ENCODE results near the gene ZSWIM9. TPM values are rescaled to one million over a fixed set of nuclear protein-coding genes. Genes with fewer than 3 reads are reported as not detected.

The ZSWIM9 gene
- total and polyA plus RNA-seq, 2 donors (not counting 1 experiment from before 2014, with no cell fraction given) = 0.39 to 5.1 TPM

DNA sequence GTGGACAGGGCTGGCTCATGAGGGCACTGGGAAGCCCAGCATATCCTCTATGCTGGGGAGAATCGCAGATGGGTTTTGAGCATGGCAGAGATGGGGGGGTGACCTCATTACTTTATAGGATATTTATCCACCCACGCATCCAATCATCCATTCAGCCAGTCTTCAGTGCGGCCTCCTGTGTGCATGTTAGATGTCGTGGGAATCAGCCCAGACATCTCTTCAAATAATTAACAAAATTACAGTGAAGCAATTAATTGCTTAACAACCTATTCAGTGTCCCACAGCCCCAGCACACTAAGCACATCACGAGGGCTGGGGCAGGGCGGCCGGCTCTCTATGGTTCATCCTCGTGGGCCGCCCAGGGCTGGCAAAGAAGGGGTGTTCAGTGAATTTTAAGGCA is 21.9 kb upstream of the ZSWIM9 start:
- TF ChIP-seq EZH2 (IDR thresholded peaks at IDR 0.05; ENCODE audit: low read length, missing control alignments) = no peak
- TF ChIP-seq, protein P1, sequence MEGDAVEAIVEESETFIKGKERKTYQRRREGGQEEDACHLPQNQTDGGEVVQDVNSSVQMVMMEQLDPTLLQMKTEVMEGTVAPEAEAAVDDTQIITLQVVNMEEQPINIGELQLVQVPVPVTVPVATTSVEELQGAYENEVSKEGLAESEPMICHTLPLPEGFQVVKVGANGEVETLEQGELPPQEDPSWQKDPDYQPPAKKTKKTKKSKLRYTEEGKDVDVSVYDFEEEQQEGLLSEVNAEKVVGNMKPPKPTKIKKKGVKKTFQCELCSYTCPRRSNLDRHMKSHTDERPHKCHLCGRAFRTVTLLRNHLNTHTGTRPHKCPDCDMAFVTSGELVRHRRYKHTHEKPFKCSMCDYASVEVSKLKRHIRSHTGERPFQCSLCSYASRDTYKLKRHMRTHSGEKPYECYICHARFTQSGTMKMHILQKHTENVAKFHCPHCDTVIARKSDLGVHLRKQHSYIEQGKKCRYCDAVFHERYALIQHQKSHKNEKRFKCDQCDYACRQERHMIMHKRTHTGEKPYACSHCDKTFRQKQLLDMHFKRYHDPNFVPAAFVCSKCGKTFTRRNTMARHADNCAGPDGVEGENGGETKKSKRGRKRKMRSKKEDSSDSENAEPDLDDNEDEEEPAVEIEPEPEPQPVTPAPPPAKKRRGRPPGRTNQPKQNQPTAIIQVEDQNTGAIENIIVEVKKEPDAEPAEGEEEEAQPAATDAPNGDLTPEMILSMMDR (conservative IDR thresholded peaks at IDR 0.05 in 1 of 2, IDR thresholded peaks at IDR 0.05 in 1 of 2; ENCODE audit: low read depth in 1 of 2, low read length in 2 of 2) = no peak
- H3K4me1 ChIP-seq (ENCODE audit: control insufficient read depth, extremely low read depth, insufficient read depth, low read length) = no peaks in the 10 kb centered on the region
- no peak overlapping the region for H3K9ac ChIP-seq (ENCODE audit: insufficient read depth, low read length)
- peaks cover 4% of the 10 kb centered on the region for H3K36me3 ChIP-seq (ENCODE audit: control insufficient read depth, insufficient read depth, low read length)
- no peaks in the 10 kb centered on the region for H4K20me1 ChIP-seq (ENCODE audit: control insufficient read depth, extremely low read depth, insufficient read depth, low read length)
- H2AFZ ChIP-seq (ENCODE audit: low read length) = no peak overlapping the region
- H3K9me3 ChIP-seq (ENCODE audit: control insufficient read depth, insufficient read depth, low read depth, low read length) = no peaks in the 10 kb centered on the region
- H3K4me3 ChIP-seq (replicated peaks in 1 of 4; ENCODE audit: control extremely low read depth in 1 of 4, insufficient read depth in 1 of 4, low read depth in 3 of 4, low read length in 4 of 4) = no peak overlapping the region
- no peak overlapping the region for H3K4me2 ChIP-seq (ENCODE audit: extremely low read depth, insufficient read depth, low read length)
- no peak overlapping the region for H3K27ac ChIP-seq (ENCODE audit: insufficient read depth, low read length)
- H3K27me3 ChIP-seq (ENCODE audit: control insufficient read depth, insufficient read depth, low read length) = no peaks in the 10 kb centered on the region
- no peak for DNase-seq (ENCODE audit: low read depth in 2 of 2)
- H3K79me2 ChIP-seq (ENCODE audit: control insufficient read depth, insufficient read depth, low read length) = no peaks in the 10 kb centered on the region

- Histone ChIP-seq H4K20me1 (ENCODE audit: control insufficient read depth, extremely low read depth, insufficient read depth, low read length) (no peaks in the 10 kb centered on the region), H3K27me3 (ENCODE audit: control insufficient read depth, insufficient read depth, low read length) (no peaks in the 10 kb centered on the region), H3K9ac (ENCODE audit: insufficient read depth, low read length) (no peak overlapping the region), H3K79me2 (ENCODE audit: control insufficient read depth, insufficient read depth, low read length) (no peaks in the 10 kb centered on the region), H3K36me3 (ENCODE audit: control insufficient read depth, insufficient read depth, low read length) (peaks cover 4% of the 10 kb centered on the region), H3K9me3 (ENCODE audit: control insufficient read depth, insufficient read depth, low read depth, low read length) (no peaks in the 10 kb centered on the region), H3K4me2 (ENCODE audit: extremely low read depth, insufficient read depth, low read length) (no peak overlapping the region), H3K4me3 (replicated peaks in 1 of 4; ENCODE audit: control extremely low read depth in 1 of 4, insufficient read depth in 1 of 4, low read depth in 3 of 4, low read length in 4 of 4) (no peak overlapping the region), H3K27ac (ENCODE audit: insufficient read depth, low read length) (no peak overlapping the region), H3K4me1 (ENCODE audit: control insufficient read depth, extremely low read depth, insufficient read depth, low read length) (no peaks in the 10 kb centered on the region), H2AFZ (ENCODE audit: low read length) (no peak overlapping the region)
- DNase-seq (ENCODE audit: low read depth in 2 of 2) = no peak
- TF ChIP-seq EZH2 (IDR thresholded peaks at IDR 0.05; ENCODE audit: low read length, missing control alignments) = no peak
- TF ChIP-seq, protein P1 (conservative IDR thresholded peaks at IDR 0.05 in 1 of 2, IDR thresholded peaks at IDR 0.05 in 1 of 2; ENCODE audit: low read depth in 1 of 2, low read length in 2 of 2) = no peak
Measured at GRCh38 chr19:48149430-48149829, 21.1 kb upstream of the ZSWIM9 start.

- H3K27me3 ChIP-seq (ENCODE audit: control insufficient read depth, insufficient read depth, low read length) = no peaks in the 10 kb centered on the region
- no peak overlapping the region for H3K4me3 ChIP-seq (replicated peaks in 1 of 4; ENCODE audit: control extremely low read depth in 1 of 4, insufficient read depth in 1 of 4, low read depth in 3 of 4, low read length in 4 of 4)
- H3K27ac ChIP-seq (ENCODE audit: insufficient read depth, low read length) = no peak overlapping the region
- H2AFZ ChIP-seq (ENCODE audit: low read length) = no peak overlapping the region
- H3K36me3 ChIP-seq (ENCODE audit: control insufficient read depth, insufficient read depth, low read length) = peaks cover 4% of the 10 kb centered on the region
- no peaks in the 10 kb centered on the region for H3K79me2 ChIP-seq (ENCODE audit: control insufficient read depth, insufficient read depth, low read length)
- no peak overlapping the region for H3K4me2 ChIP-seq (ENCODE audit: extremely low read depth, insufficient read depth, low read length)
- TF ChIP-seq, protein P1 (conservative IDR thresholded peaks at IDR 0.05 in 1 of 2, IDR thresholded peaks at IDR 0.05 in 1 of 2; ENCODE audit: low read depth in 1 of 2, low read length in 2 of 2) = peak; percentile 60 to 81
- no peak for TF ChIP-seq EZH2 (IDR thresholded peaks at IDR 0.05; ENCODE audit: low read length, missing control alignments)
- peak; percentile 30 to 69 for DNase-seq (ENCODE audit: low read depth in 2 of 2)
- H3K4me1 ChIP-seq (ENCODE audit: control insufficient read depth, extremely low read depth, insufficient read depth, low read length) = no peaks in the 10 kb centered on the region
- H3K9ac ChIP-seq (ENCODE audit: insufficient read depth, low read length) = no peak overlapping the region
- H3K9me3 ChIP-seq (ENCODE audit: control insufficient read depth, insufficient read depth, low read depth, low read length) = no peaks in the 10 kb centered on the region
- H4K20me1 ChIP-seq (ENCODE audit: control insufficient read depth, extremely low read depth, insufficient read depth, low read length) = no peaks in the 10 kb centered on the region
Measured at GRCh38 chr19:48152551-48152950, 17.9 kb upstream of the ZSWIM9 start.

Measured in fibroblast of lung (primary cell).